Medulla oblongata (tissue), 1 donor: ENCODE data around the gene ACSL5.
A peak's percentile ranks its signal among the peaks of the same experiment; 100 is the strongest.

ENCODE experiments used
- DNase-seq: peaks from one replicate; pipeline ENCODE4 v3.0.0-alpha.2; 2015; ENCODE audit errors: extremely low spot score

ACSL5 gene

GRCh38 chr10:112407696-112408095 lies 33.8 kb downstream of the ACSL5 start:
- no peak for DNase-seq

DNA sequence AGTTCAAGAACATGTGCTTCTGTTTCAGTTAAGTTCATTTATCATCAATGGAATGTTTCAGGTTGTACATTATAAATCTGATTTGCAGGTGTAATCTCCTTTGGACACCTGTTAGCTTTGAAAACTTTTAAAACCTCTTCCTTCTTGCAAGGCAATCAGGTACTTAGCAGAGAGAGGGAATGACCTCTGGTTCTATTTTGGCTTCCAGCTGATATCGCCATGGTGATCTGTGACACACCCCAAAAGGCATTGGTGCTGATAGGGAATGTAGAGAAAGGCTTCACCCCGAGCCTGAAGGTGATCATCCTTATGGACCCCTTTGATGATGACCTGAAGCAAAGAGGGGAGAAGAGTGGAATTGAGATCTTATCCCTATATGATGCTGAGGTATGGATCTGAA lies 35.4 kb downstream of the ACSL5 start:
- no peak for DNase-seq

DNA sequence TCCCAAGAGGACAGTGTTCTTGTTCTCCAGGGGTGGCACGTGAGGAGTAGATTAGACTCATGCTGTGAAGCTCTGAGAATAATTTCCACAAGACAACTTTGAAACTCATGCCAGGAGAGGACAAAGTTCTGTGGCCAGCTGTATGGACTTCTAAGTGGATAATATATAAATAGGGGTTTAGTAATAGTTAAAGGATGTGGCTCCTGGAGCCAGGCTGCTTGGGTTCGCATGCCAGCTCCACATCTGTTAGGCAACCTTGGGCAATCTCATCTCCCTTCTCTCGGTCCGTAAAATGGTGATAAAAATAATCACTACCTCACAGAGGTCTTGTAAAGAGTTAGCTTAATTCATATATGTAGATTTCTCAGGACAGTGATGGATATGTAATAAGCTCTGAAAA lies 35.8 kb downstream of the ACSL5 start:
- no peak for DNase-seq

DNA sequence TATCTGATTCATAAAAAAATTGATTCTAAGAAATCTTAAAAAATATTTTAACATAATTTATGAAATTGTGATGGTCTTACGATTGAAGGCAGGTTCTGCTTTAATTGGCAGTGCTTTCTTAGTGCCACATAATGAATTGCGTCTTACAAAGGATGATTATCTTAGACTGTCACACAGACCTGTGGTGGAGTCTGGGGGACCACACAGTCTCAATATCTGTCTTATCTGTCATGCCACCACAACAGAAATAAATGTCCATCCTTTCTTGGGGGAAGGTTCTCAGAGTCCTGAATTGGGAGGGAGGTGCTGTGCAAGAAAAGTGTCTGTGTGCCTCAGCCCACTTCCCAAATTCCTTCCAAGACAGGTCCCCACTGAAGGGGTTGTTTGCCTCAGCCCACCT lies 38.8 kb downstream of the ACSL5 start:
- DNase-seq = no peak

DNA sequence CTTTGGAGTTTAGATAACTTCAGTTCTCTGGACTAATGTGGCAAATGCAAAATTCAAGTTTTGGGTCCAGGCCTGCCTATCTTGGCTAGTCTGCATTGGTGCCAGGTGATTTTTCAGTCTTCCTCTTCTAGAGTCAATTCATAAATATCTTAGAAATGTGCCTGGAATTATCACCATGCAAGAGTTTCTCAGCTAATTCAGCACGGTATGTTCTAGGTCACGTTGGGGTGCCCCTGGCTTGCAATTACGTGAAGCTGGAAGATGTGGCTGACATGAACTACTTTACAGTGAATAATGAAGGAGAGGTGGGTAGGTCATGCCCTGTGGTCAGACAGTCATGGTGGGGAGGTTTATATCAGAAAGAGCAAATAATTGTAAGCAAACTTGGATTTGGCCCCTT lies 47.8 kb downstream of the ACSL5 start:
- no peak for DNase-seq

GRCh38 chr10:112424651-112425050 lies 50.7 kb downstream of the ACSL5 start:
- DNase-seq = no peak

DNA sequence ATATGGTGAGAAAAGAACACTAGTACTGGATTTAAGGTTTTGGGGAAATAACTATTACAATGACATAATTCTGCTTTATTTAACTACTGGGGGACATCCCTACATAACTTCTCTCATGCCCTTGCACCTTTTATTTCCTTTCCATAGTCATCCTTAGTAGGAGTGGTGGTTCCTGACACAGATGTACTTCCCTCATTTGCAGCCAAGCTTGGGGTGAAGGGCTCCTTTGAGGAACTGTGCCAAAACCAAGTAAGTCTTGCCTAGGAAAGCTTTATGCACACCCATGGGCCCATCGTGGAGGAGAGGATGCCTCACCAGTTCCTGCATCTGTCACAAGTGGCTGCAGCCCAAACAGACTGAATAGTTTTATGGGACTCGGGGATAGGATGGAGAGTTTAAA lies 52.2 kb downstream of the ACSL5 start:
- DNase-seq = no peak

DNA sequence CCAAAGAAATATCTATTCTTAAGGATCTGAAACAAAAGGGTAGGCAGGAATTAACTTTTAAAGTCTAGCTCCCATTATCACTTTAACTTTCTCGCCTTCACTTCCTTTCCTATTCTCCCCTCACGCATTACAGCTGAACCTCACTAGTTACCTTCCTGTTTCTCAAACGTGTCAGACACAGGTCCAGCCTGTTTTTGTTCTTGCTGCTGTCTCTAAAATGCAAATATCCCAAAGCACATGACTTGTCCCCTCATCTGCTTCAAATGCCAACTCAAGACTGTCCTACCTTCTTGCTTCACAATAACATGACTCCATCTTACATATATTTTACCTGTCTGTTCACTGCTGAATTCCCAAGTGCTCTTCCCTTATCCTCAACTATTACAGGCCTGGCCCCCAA lies 55.2 kb downstream of the ACSL5 start:
- no peak for DNase-seq

GRCh38 chr10:112429654-112430230 lies 55.8 kb downstream of the ACSL5 start:
- no peak for DNase-seq

GRCh38 chr10:112433136-112433535 lies 59.2 kb downstream of the ACSL5 start:
- DNase-seq = no peak

DNA sequence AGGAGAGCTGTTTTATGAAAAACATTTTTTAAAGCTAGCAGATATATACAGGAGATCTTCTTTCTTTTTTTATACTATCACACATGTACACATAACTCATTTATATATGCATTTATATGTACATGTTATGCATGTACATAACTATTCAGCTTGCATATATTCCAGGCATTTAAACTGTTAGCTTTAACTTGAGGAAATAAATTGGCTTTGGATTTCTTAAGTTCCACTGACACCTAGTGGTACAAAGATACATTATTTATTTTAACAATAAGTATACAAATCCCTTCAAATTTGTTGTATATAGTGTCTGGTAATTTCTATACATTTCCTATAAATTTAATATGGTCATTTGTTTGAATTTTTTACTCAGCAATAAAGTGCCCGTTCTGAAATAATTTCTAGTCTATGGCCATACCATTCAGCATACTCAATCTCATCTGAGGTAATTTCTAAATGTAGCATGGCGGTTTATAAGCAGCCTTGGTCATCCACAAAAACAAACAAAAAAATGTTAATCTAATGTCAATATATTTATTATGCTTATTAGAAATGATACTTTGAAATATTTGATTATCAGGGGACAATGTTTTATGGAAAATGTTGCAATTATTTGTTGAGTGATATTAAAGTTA lies 61.2 kb downstream of the ACSL5 start:
- DNase-seq = peak; percentile 8

GRCh38 chr10:112438356-112438755 lies 64.4 kb downstream of the ACSL5 start:
- no peak for DNase-seq

- no peak for DNase-seq
These were observed 67.6 kb downstream of the ACSL5 start for GRCh38 chr10:112441520-112441919.

- DNase-seq = no peak
These were observed 68.1 kb downstream of the ACSL5 start for GRCh38 chr10:112442063-112442462.

GRCh38 chr10:112446055-112446854 lies 72.3 kb downstream of the ACSL5 start:
- DNase-seq = peak; percentile 4

- DNase-seq = peak; percentile 85
These were observed 73.1 kb downstream of the ACSL5 start, which contains the start of the genes VTI1A and ZDHHC6 for GRCh38 chr10:112446855-112447619. Gene VTI1A, plus strand, starts transcription at chr10:112447215. Its CDS starts 159 bp downstream, at chr10:112447374. Gene ZDHHC6, minus strand, starts transcription at chr10:112446914. Its CDS starts 1,478 bp downstream, at chr10:112445436.

DNA sequence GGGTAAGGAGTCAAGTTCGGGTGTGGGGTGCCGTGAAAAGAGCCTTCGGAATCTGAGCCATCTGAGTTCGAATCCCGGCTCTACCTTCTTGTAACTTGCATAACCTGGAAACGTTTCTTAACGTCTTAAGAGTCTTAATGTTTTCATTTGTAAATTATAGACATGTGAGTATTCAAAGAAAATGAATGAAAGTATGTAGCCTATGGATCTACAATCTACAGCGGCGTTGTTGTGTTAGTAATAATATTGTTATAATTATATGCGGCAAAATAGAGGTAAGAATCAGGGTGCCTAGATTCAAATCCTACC lies 73.7 kb downstream of the ACSL5 start:
- peak; percentile 10 for DNase-seq

- no peak for DNase-seq
These were observed 75.0 kb downstream of the ACSL5 start for GRCh38 chr10:112448888-112449287.

DNA sequence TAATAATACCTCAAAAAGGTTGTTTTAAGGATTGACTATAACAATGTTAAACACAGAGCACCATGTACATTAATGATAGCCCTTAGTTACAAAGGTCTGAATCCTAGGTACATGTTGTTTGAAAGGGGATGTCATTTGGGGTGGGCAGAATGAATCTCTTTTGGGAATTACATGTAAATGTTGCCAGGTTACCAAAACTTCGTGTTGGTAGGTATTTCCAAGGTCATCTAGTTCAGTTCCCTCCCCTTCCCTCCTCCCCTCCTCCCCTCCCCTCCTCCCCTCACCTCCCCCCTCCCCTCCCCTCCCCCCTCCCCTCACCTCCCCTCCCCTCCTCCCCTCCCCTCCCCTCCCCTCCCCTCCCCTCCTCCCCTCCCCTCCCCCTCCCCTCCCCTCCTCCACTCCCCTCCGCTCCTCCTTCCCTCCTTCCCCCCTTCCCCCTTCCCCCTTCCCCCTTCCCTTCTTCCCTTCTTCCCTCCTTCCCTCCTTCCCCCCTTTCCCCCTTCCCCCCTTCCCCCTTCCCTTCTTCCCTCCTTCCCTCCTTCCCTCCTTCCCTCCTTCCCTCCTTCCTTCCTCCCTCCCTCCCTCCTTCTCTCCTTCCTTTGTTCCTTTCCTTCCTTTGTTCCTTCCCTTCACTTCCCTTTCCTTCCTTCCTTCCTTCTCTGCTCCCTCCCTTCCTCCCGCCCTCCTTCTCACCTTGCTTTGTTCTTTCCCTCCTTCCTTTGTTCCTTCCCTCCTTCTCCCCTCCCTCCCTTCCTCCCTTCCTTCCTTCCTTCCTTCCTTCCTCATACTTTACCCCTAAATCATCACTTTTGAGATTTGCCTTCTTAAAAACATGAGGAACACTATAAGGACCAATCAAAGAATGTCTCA lies 81.2 kb downstream of the ACSL5 start:
- no peak for DNase-seq

DNA sequence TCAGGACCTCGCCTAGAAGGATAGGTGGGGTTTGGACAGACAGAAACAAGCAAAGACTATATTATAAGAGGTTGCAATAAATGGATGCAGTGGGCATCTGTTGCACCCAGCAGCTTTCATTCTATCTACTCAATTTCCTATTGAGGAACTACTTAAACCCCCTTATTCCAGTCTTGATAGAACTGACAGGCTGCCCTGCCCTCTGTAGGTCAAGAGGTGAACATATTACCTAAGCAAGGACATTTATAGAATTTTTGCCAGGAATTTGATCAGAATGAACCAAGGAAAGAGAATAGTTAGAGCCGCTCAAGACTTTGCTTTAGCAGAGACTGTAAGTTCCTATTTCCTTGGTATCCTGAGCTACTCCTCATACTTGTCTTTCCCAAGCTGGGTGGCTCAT lies 82.6 kb downstream of the ACSL5 start:
- DNase-seq = no peak

- DNase-seq = no peak
These were observed 86.5 kb downstream of the ACSL5 start for GRCh38 chr10:112460366-112460765.
